Brain microvascular endothelial cell (primary cell): ENCODE results near the gene ARID5B.

Experiments used
- DNase-seq: peaks from one replicate; pipeline ENCODE4 v3.0.0-alpha.2; 2020
- H3K27ac ChIP-seq: fragments of 250-450 bp; sonication (Bioruptor Pico); 2 replicates; pipeline ENCODE4 v1.5.1; 2020; ENCODE audit warnings: mild to moderate bottlenecking, moderate library complexity
- H3K27me3 ChIP-seq: fragments of 250-450 bp; sonication (Bioruptor Pico); replicated peaks from 2 replicates; pipeline ENCODE4 v1.5.1; 2020; ENCODE audit warnings: mild to moderate bottlenecking
- H3K36me3 ChIP-seq: fragments of 250-450 bp; sonication (Bioruptor Pico); replicated peaks from 2 replicates; pipeline ENCODE4 v1.5.1; 2020; ENCODE audit warnings: mild to moderate bottlenecking
- H3K4me3 ChIP-seq: 2 replicates; pipeline ENCODE4 v1.5.1; 2011; ENCODE audit warnings: low read depth, mild to moderate bottlenecking, control low read depth, low read length, moderate library complexity
- in situ Hi-C: cut with HindIII; loops from 2 replicates; pipeline ENCODE4 v1.10.0; 2017; ENCODE audit warnings: low sequenced_read_pairs, low pct_ligation_motif_present
- TF ChIP-seq, protein P1 (sequence below): IDR thresholded peaks from 2 replicates; pipeline ENCODE4 v1.5.1; 2011; ENCODE audit warnings: low read depth, mild to moderate bottlenecking, moderate library complexity, low read length, control low read depth, inconsistent platforms; ENCODE audit errors: missing control alignments

The ARID5B gene

DNA sequence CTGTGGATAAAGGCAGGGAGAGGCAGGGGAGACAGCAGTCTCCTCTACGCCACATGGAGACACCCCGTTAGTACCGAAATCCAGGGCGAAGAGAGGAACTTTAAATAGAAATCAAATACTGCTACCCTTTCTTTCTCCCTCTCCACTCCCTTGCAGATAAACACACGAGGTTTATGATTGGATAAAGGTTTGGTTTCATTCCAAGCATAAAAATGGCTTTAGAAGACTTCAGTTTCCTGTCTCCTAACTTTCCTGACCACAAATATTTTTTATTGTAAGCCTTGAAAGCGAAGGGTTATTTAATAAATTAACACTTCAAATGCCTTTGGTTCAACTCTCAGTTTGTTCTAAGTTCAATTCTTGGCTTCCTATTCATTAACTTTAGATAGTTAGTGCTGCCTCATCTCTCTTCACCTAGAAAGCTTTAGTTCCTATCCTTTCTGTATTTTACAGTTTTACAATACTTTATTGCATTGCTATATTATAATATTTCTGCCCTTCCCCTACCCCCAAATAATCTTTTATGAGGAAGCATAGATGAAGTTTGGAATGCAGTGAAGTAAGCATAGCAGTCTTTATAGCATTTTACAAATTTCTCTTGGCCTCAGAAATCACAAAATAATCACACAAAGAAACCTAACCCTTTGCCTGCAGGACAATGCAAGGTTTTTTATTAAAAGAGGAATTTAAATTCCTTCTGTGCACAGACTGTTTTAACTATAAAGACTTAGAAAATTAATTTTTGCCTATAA, 31.5 kb upstream of the ARID5B start:
- TF ChIP-seq, protein P1, sequence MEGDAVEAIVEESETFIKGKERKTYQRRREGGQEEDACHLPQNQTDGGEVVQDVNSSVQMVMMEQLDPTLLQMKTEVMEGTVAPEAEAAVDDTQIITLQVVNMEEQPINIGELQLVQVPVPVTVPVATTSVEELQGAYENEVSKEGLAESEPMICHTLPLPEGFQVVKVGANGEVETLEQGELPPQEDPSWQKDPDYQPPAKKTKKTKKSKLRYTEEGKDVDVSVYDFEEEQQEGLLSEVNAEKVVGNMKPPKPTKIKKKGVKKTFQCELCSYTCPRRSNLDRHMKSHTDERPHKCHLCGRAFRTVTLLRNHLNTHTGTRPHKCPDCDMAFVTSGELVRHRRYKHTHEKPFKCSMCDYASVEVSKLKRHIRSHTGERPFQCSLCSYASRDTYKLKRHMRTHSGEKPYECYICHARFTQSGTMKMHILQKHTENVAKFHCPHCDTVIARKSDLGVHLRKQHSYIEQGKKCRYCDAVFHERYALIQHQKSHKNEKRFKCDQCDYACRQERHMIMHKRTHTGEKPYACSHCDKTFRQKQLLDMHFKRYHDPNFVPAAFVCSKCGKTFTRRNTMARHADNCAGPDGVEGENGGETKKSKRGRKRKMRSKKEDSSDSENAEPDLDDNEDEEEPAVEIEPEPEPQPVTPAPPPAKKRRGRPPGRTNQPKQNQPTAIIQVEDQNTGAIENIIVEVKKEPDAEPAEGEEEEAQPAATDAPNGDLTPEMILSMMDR, result no peak
- DNase-seq, result no peak
- Histone ChIP-seq H3K36me3 (no peaks in the 10 kb centered on the region), H3K4me3 (no peak overlapping the region), H3K27me3 (no peaks in the 10 kb centered on the region), H3K27ac (no peak overlapping the region)
- in situ Hi-C loops, result no loop called here

DNA sequence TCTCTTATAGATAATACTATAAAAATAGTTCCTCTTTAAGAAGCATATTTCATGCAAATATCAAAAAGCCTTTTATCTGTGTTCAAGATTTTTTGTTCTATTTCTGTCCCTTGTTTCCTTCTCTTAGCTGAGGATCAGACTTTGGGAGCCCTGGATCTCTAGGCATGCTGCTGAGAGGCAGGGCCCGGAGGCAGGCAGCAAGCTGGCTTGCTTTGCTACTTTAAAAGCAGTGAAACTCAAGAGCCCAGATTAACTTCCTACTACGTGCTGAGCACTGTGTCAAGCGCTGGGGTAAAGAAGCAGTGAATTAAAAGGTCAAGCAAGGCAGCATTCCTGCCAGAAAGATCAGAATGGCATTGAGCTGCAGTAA, 31.0 kb upstream of the ARID5B start:
- H3K4me3 ChIP-seq, result no peak overlapping the region
- in situ Hi-C loops, result no loop called here
- DNase-seq, result no peak
- TF ChIP-seq, protein P1, result no peak
- no peak overlapping the region for H3K27ac ChIP-seq
- H3K36me3 ChIP-seq, result no peaks in the 10 kb centered on the region
- no peaks in the 10 kb centered on the region for H3K27me3 ChIP-seq

DNA sequence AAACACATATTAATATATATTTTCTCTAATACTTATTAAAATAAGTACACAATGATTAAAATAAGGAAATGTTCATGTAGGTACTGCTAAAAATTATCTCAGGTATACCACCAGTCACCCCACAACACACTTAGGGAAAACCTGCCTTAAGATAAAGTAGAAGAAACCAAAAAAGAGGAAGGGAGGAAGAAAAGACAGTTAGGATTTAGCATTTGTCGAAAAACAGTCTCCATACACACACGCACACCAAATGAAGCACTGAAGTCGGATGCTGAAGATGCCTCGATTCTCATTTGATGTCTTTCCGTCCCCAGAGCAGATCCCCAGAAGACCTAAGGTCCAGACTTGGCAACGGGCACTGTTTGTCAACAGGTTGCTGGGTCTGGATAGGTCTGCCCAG, 30.0 kb upstream of the ARID5B start:
- no peak for DNase-seq
- no peak overlapping the region for H3K4me3 ChIP-seq
- TF ChIP-seq, protein P1, result no peak
- in situ Hi-C loops, result no loop called here
- no peaks in the 10 kb centered on the region for H3K27me3 ChIP-seq
- H3K27ac ChIP-seq, result no peak overlapping the region
- H3K36me3 ChIP-seq, result no peaks in the 10 kb centered on the region

DNA sequence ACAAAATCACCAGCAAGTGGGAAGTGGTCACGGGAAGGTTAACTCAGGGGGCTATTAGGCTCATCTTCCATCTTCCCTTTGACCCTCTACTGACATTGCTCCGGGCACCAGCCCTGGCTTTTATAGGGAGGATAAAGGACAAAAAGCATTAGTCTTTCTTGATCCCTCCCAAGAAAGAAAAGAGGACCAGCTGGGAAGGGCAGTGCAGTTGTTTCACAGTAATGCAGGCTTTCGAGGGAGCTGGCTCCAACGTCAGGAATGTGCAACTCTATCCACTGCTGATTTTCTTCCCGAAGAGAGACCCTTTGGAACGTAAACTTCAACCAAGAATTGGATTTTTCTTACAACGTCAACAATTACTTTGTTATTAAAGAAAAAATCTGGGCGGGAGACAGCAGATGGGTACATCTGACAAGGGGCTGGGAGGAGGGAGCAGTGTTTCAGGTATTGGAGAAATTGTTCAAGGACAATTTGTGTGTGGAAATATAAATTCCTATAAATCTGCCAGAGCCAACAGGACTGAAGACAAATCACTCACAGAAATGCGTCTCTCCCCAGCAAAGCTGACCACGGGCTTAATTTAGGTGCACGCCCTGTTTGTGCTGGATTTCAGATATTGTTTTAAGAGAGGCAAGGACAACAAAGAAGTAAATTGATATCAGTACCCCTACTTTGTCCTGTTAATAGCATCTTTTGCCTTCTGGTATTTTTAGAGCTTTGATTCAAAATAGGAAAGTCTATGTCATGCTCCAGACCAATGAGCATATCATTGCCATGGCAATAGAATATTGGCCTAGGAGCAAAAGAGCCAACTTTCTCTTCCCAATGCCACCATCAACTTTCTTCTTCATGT, 23.4 kb upstream of the ARID5B start:
- Histone ChIP-seq H3K4me3 (no peak overlapping the region), H3K27me3 (no peaks in the 10 kb centered on the region), H3K27ac (no peak overlapping the region), H3K36me3 (no peaks in the 10 kb centered on the region)
- TF ChIP-seq, protein P1, result no peak
- DNase-seq, result no peak
- in situ Hi-C loops, result no loop called here

DNA sequence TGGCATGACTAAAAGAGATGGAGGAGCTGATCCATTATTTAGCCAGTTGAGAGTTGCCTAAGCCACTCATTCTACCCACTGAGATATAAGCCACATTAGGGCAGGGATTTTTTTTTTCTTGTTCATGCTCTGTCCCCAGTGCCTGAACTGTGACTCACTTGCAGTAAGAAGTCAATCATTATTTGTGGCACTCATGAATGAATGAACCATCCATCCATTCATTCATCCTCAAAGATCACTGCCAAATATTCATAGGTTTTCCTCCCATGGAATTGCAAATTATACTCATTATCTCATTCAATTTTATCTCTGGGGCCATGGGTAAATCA, 22.8 kb upstream of the ARID5B start:
- DNase-seq, result no peak
- no peak overlapping the region for H3K4me3 ChIP-seq
- in situ Hi-C loops, result no loop called here
- TF ChIP-seq, protein P1, result no peak
- no peak overlapping the region for H3K27ac ChIP-seq
- no peaks in the 10 kb centered on the region for H3K36me3 ChIP-seq
- H3K27me3 ChIP-seq, result no peaks in the 10 kb centered on the region
